GM10266 (cell line): ENCODE data around the gene SLC22A23.

Source experiments
- DNase-seq: peaks from one replicate; pipeline ENCODE4 v3.0.0; 2012; ENCODE audit errors: extremely low spot score
- CTCF ChIP-seq: IDR thresholded peaks from 2 replicates; pipeline ENCODE4 v1.5.1; 2012; ENCODE audit warnings: mild to moderate bottlenecking, low read depth; ENCODE audit not compliant: control insufficient read depth, insufficient read depth; ENCODE audit errors: missing control alignments

Gene SLC22A23

GRCh38 chr6:3407840-3408239 lies 49.0 kb downstream of the SLC22A23 start:
- TF ChIP-seq CTCF: no peak
- DNase-seq: no peak

GRCh38 chr6:3406891-3407809 lies 49.7 kb downstream of the SLC22A23 start:
- TF ChIP-seq CTCF: no peak
- DNase-seq: no peak

GRCh38 chr6:3406362-3406821 lies 50.5 kb downstream of the SLC22A23 start:
- DNase-seq: no peak
- TF ChIP-seq CTCF: no peak

GRCh38 chr6:3405679-3406078 lies 51.2 kb downstream of the SLC22A23 start:
- no peak for DNase-seq
- no peak for TF ChIP-seq CTCF

GRCh38 chr6:3405182-3405518 lies 51.7 kb downstream of the SLC22A23 start:
- TF ChIP-seq CTCF: no peak
- no peak for DNase-seq

GRCh38 chr6:3403238-3404173 lies 53.3 kb downstream of the SLC22A23 start:
- no peak for TF ChIP-seq CTCF
- no peak for DNase-seq
